Activated CD4-positive, alpha-beta memory T cell treated with anti-CD3 and anti-CD28 coated beads, Interleukin-2, amount 10 ng/mL, durations not matched to agents 7 days and 5 days (primary cell): ENCODE measurements around the gene SAA4. TPM values are rescaled to one million over a fixed set of nuclear protein-coding genes. Genes with fewer than 3 reads are reported as not detected.
"Not testable (repeated sequence)": the region's sequence is repeated elsewhere in the genome, so short reads cannot be mapped to it uniquely, and the experiment has no call there.

Source experiments
- CTCF ChIA-PET: fragments of 350-600 bp; sonication (Branson Sonifier 250); formaldehyde crosslinking; loops from one replicate; lab custom pipeline; 2021; ENCODE audit warnings: antibody characterized with exemption, inconsistent platforms; lab: Charles Lee
- POLR2A ChIA-PET: fragments of 350-600 bp; sonication (Branson Sonifier 250); formaldehyde crosslinking; loops from one replicate; lab custom pipeline; 2021; ENCODE audit warnings: antibody characterized with exemption; lab: Charles Lee
- DNase-seq: peaks from one replicate; pipeline ENCODE4 v3.0.0-alpha.2; 2020
- H3K27ac Mint-ChIP-seq: one replicate; pipeline ENCODE4 v1.8.0; 2021; ENCODE audit warnings: mild to moderate bottlenecking, mixed read lengths
- H3K27me3 Mint-ChIP-seq: one replicate; pipeline ENCODE4 v1.8.0; 2021; ENCODE audit warnings: mixed read lengths
- H3K36me3 Mint-ChIP-seq: one replicate; pipeline ENCODE4 v1.8.0; 2021; ENCODE audit warnings: low read depth, mixed read lengths
- H3K4me1 Mint-ChIP-seq: one replicate; pipeline ENCODE4 v1.8.0; 2021; ENCODE audit warnings: mixed read lengths
- H3K4me3 Mint-ChIP-seq: one replicate; pipeline ENCODE4 v1.8.0; 2021; ENCODE audit warnings: mild to moderate bottlenecking, mixed read lengths
- H3K9me3 Mint-ChIP-seq: one replicate; pipeline ENCODE4 v1.8.0; 2021; ENCODE audit warnings: mixed read lengths
- total RNA-seq, 2 experiments: library from RNA; stranded (reverse); gene quantifications; one replicate each; pipeline ENCODE4 v1.2.3, GENCODE V29; 2021

Gene SAA4
- total RNA-seq, 2 experiments from 2014 or later: not detected

- Mint-ChIP-seq H3K36me3 (no peaks in the 10 kb centered on the region), H3K4me3 (no peak overlapping the region), H3K9me3 (no peaks in the 10 kb centered on the region), H3K27me3 (peaks cover 5% of the 10 kb centered on the region), H3K27ac (no peak overlapping the region), H3K4me1 (peaks cover 28% of the 10 kb centered on the region)
- DNase-seq: no peak
- ChIA-PET CTCF (interaction anchor here (0.7 kb wide), 1 partner anchor 13 kb away, joined by 3 read pairs; no protein-coding TSS in a partner anchor), POLR2A (no interaction called here)
These were observed 27.4 kb upstream of the SAA4 start for GRCh38 chr11:18264035-18264434.

DNA sequence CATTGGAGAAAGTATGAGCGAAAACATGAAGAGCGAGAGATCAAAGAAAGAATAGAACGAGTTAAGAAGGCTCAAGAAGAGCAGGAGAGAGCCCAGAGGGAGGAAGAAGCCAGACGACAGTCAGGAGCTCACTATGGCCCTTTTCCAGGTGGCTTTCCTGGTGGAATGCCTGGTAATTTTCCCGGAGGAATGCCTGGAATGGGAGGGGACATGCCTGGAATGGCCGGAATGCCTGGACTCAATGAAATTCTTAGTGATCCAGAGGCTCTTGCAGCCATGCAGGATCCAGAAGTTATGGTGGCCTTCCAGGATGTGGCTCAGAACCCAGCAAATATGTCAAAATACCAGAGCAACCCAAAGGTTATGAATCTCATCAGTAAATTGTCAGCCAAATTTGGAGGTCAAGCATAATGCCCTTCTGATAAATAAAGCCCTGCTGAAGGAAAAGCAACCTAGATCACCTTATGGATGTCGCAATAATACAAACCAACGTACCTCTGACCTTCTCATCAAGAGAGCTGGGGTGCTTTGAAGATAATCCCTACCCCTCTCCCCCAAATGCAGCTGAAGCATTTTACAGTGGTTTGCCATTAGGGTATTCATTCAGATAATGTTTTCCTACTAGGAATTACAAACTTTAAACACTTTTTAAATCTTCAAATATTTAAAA is 26.2 kb upstream of the SAA4 start:
- POLR2A ChIA-PET, H3K27me3 Mint-ChIP-seq, H3K27ac Mint-ChIP-seq, H3K36me3 Mint-ChIP-seq, H3K4me3 Mint-ChIP-seq, CTCF ChIA-PET, H3K9me3 Mint-ChIP-seq, DNase-seq: not testable (repeated sequence)
- peaks cover 22% of the 10 kb centered on the region for H3K4me1 Mint-ChIP-seq

- DNase-seq: no peak
- Mint-ChIP-seq H3K9me3 (no peaks in the 10 kb centered on the region), H3K27me3 (peaks cover 8% of the 10 kb centered on the region), H3K36me3 (no peaks in the 10 kb centered on the region), H3K27ac (no peak overlapping the region), H3K4me3 (no peak overlapping the region), H3K4me1 (peaks cover 19% of the 10 kb centered on the region)
- POLR2A ChIA-PET: no interaction called here
- CTCF ChIA-PET: no interaction called here
These were observed 25.1 kb upstream of the SAA4 start for GRCh38 chr11:18261721-18262120.

DNA sequence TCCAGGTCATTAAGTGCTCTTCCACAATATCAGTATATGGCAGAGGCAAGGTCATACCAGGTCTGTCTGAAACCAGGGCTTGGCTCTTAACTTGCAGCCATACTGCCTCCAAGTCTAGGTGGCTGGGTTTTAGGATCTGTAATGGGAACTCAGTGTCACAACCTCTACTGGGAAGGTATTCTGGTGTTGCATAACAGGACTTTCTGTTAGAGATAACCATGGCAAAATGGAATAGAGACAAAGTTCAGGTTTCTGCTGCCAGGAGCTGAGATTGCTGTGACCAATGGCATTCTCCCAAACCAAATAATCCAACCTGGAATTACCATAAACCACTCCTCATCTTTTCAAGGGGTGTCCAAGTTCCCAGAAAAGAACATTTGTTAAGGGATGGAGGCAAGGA is 22.7 kb upstream of the SAA4 start:
- CTCF ChIA-PET: no interaction called here
- H3K4me3 Mint-ChIP-seq: no peak overlapping the region
- POLR2A ChIA-PET: no interaction called here
- no peaks in the 10 kb centered on the region for H3K36me3 Mint-ChIP-seq
- H3K27me3 Mint-ChIP-seq: peaks cover 11% of the 10 kb centered on the region
- H3K9me3 Mint-ChIP-seq: no peaks in the 10 kb centered on the region
- peaks cover 9% of the 10 kb centered on the region for H3K4me1 Mint-ChIP-seq
- H3K27ac Mint-ChIP-seq: no peak overlapping the region
- no peak for DNase-seq

DNA sequence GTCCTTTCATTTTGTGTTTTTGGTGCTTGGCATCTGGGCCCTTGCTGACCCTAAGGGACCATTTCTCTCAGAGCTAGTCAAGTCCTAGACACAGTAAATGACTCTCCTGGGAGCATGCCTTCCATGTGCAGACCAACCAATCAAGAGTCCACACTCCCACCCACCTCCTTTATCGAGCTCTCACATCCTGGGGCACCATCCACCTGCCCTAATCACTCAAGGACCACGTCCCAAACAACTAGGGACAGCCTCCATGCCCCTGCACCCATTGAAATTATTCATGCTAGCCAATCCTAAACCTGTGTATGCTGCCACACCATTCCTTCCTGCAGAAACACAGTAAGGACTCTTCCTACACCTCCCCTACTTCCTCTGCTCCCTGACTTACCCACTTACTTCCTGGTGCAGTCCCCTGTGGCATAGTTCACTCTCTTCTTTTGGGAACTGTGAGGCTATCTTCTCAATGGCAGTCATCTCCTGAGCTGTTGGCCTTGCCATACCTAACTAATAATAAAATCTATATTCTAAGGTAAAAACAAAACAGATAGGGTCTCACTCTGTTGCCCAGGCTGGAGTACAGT is 18.3 kb upstream of the SAA4 start:
- Mint-ChIP-seq H3K4me3 (no peak overlapping the region), H3K4me1 (peaks cover 8% of the 10 kb centered on the region), H3K27me3 (peaks cover 11% of the 10 kb centered on the region), H3K9me3 (no peaks in the 10 kb centered on the region), H3K27ac (no peak overlapping the region), H3K36me3 (no peaks in the 10 kb centered on the region)
- ChIA-PET CTCF (interaction anchor here (1.8 kb wide), 1 partner anchor 11 kb away, joined by 4 read pairs; no protein-coding TSS in a partner anchor), POLR2A (no interaction called here)
- DNase-seq: no peak

- peaks cover 5% of the 10 kb centered on the region for H3K27me3 Mint-ChIP-seq
- no peak overlapping the region for H3K27ac Mint-ChIP-seq
- POLR2A ChIA-PET: interaction anchor here (1.5 kb wide), 1 partner anchor 68 kb away, joined by 4 read pairs; the partner anchor contains the start of gene HPS5
- no peak overlapping the region for H3K4me3 Mint-ChIP-seq
- peaks cover 8% of the 10 kb centered on the region for H3K4me1 Mint-ChIP-seq
- no peaks in the 10 kb centered on the region for H3K36me3 Mint-ChIP-seq
- no peaks in the 10 kb centered on the region for H3K9me3 Mint-ChIP-seq
- CTCF ChIA-PET: no interaction called here
- no peak for DNase-seq
These were observed 17.3 kb upstream of the SAA4 start for GRCh38 chr11:18253778-18254338.

DNA sequence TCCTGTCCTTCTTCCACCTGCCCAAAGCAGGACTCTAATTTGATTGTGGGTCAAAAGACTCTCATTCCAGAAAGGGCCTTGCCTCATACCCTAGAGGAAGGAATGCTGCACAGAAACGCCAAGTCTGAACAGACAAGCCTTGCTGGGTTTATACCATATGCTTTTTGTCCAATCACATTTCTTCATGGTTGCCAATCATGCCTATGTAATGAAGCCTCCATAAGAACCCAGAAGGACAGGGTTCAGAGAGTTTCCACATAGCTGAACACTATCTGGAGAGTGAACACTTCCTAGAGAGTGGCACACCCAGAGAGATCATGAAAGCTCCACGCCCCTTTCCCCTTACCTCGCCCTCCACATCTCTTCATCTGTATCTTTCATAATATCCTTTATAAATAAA is 16.6 kb upstream of the SAA4 start:
- no peak for DNase-seq
- CTCF ChIA-PET: interaction anchor here (0.7 to 1.1 kb wide), 3 partner anchors 9 to 331 kb away, joined by 3 to 5 read pairs (median 4); no protein-coding TSS in a partner anchor
- Mint-ChIP-seq H3K4me1 (peaks cover 11% of the 10 kb centered on the region), H3K4me3 (no peak overlapping the region), H3K27me3 (peaks cover 4% of the 10 kb centered on the region), H3K9me3 (no peaks in the 10 kb centered on the region), H3K36me3 (no peaks in the 10 kb centered on the region), H3K27ac (no peak overlapping the region)
- POLR2A ChIA-PET: interaction anchor here (0.7 to 1.5 kb wide), 3 partner anchors 9 to 980 kb away, joined by 3 to 4 read pairs (median 3); partner anchors contain the start of gene HPS5

DNA sequence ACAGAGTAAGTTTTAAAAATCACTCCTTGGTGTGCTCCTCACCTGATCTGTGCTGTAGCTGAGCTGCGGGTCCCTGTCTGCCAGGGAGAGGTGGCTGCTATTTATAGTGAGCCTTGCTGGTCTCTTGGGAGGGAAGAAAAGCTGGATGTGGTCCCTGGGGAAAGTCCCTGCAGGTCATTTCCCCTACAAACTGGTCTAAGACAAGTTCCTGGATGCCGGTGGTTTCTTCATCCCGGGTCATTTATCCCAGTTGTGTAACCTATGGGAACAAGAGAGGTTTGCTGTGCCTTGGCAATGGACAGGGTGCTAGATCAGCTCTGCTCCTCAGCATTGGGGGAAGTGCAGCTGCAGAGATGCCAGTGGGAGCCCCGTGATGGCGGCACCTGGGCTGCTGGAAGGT is 12.0 kb upstream of the SAA4 start, which contains the start of gene SAA2:
Gene SAA2 (minus strand): TSS at position 108 of the 400 bp plus-strand sequence. CDS start 657 bp downstream, outside the sequence.
- DNase-seq: no peak
- Mint-ChIP-seq H3K27me3 (no peaks in the 10 kb centered on the region), H3K27ac (peak within 1 kb of the TSS; percentile 12), H3K4me3 (no peak within 1 kb of the TSS), H3K4me1 (peaks cover 41% of the 10 kb centered on the region), H3K36me3 (no peaks in the 10 kb centered on the region), H3K9me3 (no peaks in the 10 kb centered on the region)
- ChIA-PET CTCF (no interaction called here), POLR2A (interaction anchor here (2.3 kb wide), 1 partner anchor 73 kb away, joined by 5 read pairs; the partner anchor contains the start of gene HPS5)

DNA sequence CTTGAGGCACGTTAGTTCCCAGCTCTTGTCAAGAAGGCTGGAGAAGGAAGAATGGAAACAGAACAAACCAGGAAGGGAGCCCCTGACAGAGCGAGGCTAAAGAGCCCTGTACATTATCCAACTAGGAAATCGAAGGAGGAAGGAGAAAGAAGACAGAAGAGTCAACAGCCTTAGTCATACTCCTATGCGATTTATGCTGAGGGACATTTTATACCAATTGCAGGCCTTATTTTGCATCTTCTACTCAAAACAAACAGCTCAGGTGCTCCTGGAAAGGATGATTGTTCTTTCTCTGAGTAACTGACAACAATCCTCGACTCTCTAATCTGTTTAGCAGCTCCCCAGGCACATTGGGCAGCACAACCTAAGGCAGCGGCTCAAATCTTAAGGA is 10.6 kb upstream of the SAA4 start:
- H3K27ac Mint-ChIP-seq: peak overlapping the region; percentile 86
- not testable (repeated sequence) for H3K36me3 Mint-ChIP-seq, DNase-seq, H3K9me3 Mint-ChIP-seq, H3K27me3 Mint-ChIP-seq
- H3K4me3 Mint-ChIP-seq: peak overlapping the region; percentile 71
- ChIA-PET CTCF (interaction anchor here (1.2 kb wide), 2 partner anchors 74 to 141 kb away, joined by 3 to 4 read pairs; partner anchors contain the start of gene SAAL1), POLR2A (interaction anchor here (0.6 to 4.7 kb wide), 3 partner anchors 9 to 149 kb away, joined by 3 to 59 read pairs (median 31); partner anchors contain the start of genes GTF2H1, HPS5 and LDHA)
- H3K4me1 Mint-ChIP-seq: peaks cover 35% of the 10 kb centered on the region

DNA sequence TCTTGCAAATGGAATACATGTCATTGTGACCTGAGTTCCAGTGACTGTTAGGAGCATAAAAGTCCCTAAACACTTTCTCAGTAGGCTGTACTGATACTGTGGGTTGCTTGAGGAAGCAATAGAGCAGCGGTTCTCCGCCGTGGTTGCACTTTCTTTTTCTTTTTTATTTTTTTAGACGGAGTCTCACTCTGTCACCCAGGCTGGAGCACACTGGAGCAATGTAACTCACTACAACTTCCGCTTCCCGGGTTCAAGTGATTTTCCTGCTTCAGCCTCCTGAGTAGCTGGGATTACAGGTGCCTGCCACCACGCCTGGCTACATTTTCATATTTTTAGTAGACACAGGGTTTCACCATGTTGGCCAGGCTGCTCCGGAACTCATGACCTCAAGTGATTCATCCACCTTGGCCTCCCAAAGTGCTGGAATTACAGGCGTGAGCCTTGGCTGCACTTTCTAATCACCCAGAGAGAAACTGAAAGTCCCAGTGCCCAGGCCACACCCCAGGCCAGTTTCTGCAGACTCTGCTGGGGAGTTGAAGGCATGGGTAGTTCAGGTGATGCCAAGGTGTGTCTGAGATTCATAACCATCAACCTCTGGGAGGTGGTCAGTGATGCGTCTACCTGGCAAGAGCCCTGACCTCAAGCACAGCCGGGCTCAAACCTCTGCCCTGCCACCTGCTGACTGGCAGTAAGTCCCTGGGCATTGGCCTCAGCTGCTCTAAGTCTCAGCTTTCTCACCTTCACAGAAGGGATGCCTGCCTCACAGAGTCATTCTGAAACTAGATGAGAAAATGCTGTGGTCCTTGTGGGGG is 10.0 kb upstream of the SAA4 start:
- ChIA-PET POLR2A (interaction anchor here (0.6 to 4.7 kb wide), 4 partner anchors 10 to 149 kb away, joined by 3 to 59 read pairs (median 17); partner anchors contain the start of genes GTF2H1, HPS5 and LDHA), CTCF (interaction anchor here (1.2 kb wide), 2 partner anchors 75 to 141 kb away, joined by 3 to 4 read pairs; partner anchors contain the start of gene SAAL1)

DNA sequence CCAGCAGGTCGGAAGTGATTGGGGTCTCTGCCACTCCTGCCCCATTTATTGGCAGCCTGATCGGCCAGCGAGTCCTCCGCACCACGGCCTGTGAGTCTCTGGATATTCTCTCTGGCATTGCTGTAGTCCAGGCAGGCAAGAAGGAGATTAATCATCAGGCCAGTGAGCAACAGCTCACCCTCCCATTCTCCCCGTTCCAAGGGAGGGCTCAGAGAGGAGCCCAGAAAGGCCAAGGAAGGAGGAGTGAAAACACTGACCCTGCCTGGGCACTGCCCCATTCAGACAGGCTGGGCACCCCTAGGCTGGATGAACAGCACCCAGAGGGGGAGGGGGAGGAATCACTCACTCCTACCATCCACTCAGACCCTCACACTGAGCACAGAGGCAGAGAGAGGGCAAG is 8.8 kb upstream of the SAA4 start:
- Mint-ChIP-seq H3K9me3 (no peaks in the 10 kb centered on the region), H3K36me3 (no peaks in the 10 kb centered on the region), H3K27ac (peak overlapping the region; percentile 12), H3K4me1 (peaks cover 35% of the 10 kb centered on the region), H3K4me3 (no peak overlapping the region), H3K27me3 (peaks cover 9% of the 10 kb centered on the region)
- ChIA-PET POLR2A (interaction anchor here (4.6 to 4.7 kb wide), 2 partner anchors 76 to 151 kb away, joined by 31 to 59 read pairs; partner anchors contain the start of genes GTF2H1, HPS5 and LDHA), CTCF (interaction anchor here (2.6 to 2.8 kb wide), 3 partner anchors 14 to 281 kb away, joined by 12 to 26 read pairs (median 20); partner anchors contain the start of gene TSG101)
- DNase-seq: no peak

More for the DNA sequence above, 10.0 kb upstream of the SAA4 start:
- not testable (repeated sequence) for H3K27me3 Mint-ChIP-seq, H3K36me3 Mint-ChIP-seq, H3K9me3 Mint-ChIP-seq
- DNase-seq: peak; percentile 49
- H3K4me3 Mint-ChIP-seq: peak overlapping the region; percentile 71
- peak overlapping the region; percentile 86 for H3K27ac Mint-ChIP-seq
- peaks cover 35% of the 10 kb centered on the region for H3K4me1 Mint-ChIP-seq
